GM19193 (cell line): Measurements from ENCODE around the gene ABHD10.

Source experiments
- POLR2A ChIP-seq: IDR thresholded peaks from 4 replicates; pipeline ENCODE4 v1.6.1; 2011; ENCODE audit not compliant: insufficient read depth, insufficient read length; ENCODE audit errors: extremely low read depth

ABHD10 gene

GRCh38 chr3:111956449-111956848 is 22.4 kb upstream of the ABHD10 start:
- no peak for TF ChIP-seq POLR2A

- TF ChIP-seq POLR2A: no peak
Observed at GRCh38 chr3:111956995-111957734, 21.7 kb upstream of the ABHD10 start.

GRCh38 chr3:111961461-111962164 is 17.2 kb upstream of the ABHD10 start:
- no peak for TF ChIP-seq POLR2A

- no peak for TF ChIP-seq POLR2A
Observed at GRCh38 chr3:111963424-111963823, 15.4 kb upstream of the ABHD10 start.

- TF ChIP-seq POLR2A: no peak
Observed at GRCh38 chr3:111965484-111965883, 13.3 kb upstream of the ABHD10 start.

GRCh38 chr3:111967068-111967467 is 11.8 kb upstream of the ABHD10 start:
- TF ChIP-seq POLR2A: no peak

GRCh38 chr3:111967651-111968274 is 11.1 kb upstream of the ABHD10 start:
- TF ChIP-seq POLR2A: no peak

- TF ChIP-seq POLR2A: no peak
Observed at GRCh38 chr3:111968319-111969054, 10.3 kb upstream of the ABHD10 start.

- TF ChIP-seq POLR2A: no peak
Observed at GRCh38 chr3:111970376-111970775, 8.4 kb upstream of the ABHD10 start.

GRCh38 chr3:111971533-111972130 is 7.2 kb upstream of the ABHD10 start:
- TF ChIP-seq POLR2A: no peak

- TF ChIP-seq POLR2A: no peak
Observed at GRCh38 chr3:111972891-111973290, 5.9 kb upstream of the ABHD10 start.

- no peak for TF ChIP-seq POLR2A
Observed at GRCh38 chr3:111975131-111975530, 3.7 kb upstream of the ABHD10 start.

GRCh38 chr3:111976254-111976653 is 2.6 kb upstream of the ABHD10 start:
- no peak for TF ChIP-seq POLR2A

GRCh38 chr3:111979434-111980038 is 710 bp downstream of the ABHD10 start:
- no peak for TF ChIP-seq POLR2A
